HG03175 (cell line): ENCODE results near the gene EEPD1.
"Not testable (repeated sequence)": the region's sequence is repeated elsewhere in the genome, so short reads cannot be mapped to it uniquely, and the experiment has no call there.

Experiments
- ATAC-seq: cut with Tn5 transposase; IDR thresholded peaks from one replicate; pipeline ENCODE4 v1.9.1; 2021; ENCODE audit warnings: mild to moderate bottlenecking, moderate library complexity; ENCODE audit not compliant: unreplicated experiment

The EEPD1 gene

DNA sequence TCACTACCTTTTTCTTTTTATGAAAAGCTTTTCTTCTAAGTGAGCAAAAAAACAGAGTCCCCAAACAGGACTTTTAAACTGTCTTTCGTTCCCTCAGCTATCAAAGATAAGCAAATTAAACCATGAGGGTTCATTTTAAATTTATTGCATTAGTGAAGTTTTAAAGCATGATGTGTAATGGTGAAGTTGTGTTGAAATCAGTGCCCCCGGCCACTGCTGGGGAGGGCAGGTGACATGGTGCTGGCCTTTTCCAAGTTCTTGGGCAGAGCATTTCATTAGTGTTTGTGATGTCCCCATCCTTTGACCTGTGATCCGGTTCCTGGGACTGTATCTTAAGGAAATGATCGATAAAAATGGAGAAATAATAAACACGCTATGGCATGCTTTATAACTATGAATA, 96.0 kb downstream of the EEPD1 start:
- no peak for ATAC-seq

- ATAC-seq: no peak
Observed at GRCh38 chr7:36253699-36254098, 100.6 kb downstream of the EEPD1 start.

- ATAC-seq: not testable (repeated sequence)
Observed at GRCh38 chr7:36258510-36259259, 105.6 kb downstream of the EEPD1 start.

DNA sequence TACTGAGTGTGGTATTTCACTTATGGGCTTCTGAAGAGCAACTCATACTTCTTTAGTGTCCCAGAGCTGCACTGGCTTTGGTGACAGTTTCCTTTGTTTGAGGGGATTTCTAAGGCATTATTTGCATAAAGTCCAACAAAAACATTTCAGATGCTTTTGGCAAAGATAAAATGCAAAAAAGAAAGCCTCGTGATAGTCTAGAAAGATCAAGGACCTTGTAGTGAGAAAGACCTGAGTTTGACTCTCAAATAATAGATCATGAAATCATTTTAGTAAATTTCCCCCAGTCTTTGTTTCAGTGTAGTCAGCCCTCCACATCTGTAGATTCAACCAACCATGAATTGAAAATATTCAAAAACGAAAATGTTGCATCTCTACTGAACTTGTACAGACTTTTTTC, 107.4 kb downstream of the EEPD1 start:
- no peak for ATAC-seq

DNA sequence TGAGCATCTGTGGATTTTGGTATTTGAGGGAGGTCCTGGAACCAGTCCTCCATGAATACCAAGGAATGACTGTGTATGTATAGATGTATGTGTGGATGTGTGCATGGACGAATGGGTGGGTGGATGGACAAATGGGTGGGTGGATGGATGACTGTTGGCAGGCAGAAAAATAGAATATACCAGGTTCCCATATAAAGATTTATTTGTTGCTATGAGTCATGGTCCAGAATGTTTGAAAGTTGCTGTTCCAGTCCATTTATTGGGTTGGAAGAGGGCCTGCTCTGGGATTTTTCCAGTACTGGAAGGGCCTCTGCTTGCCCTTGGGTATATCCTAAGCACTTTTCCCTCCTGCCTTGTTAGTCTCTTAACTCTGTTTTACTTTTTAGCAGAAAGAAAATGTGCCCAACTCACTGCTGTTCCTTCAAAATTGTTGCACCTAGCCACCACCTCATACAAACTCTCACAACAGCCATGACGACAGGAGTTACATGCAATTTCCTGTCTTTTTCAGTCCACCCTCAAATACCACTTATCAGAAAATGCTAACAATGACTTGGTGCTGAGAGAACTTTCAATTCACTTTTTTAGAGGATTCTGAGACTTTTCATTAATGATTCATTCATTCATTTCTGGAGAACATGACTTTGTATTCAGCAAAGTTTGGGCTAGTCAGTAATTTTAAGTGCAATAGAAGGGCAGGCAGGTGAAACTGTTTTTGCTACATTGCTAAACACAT, 108.1 kb downstream of the EEPD1 start:
- peak; percentile 41 for ATAC-seq

- no peak for ATAC-seq
Observed at GRCh38 chr7:36262309-36263094, 109.4 kb downstream of the EEPD1 start.

DNA sequence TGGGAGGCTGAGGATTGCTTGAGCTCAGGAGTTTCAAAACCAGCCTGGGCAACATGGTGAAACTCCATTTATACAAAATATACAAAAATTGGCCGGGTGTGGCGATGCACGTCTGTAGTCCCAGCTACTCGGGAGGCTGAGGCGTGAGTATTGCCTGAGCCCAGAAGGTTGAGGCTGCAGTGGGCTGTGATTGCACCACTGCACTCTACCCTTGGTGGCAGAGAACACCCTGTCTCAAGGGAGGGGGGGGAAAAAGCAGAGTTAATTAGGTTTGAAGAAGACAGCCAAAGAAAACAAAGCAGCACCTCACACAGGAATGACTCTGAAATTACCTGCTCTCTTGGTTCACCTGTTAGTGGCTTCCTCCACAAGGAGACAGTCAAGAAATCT, 110.0 kb downstream of the EEPD1 start:
- ATAC-seq: no peak

GRCh38 chr7:36264123-36264801, 111.2 kb downstream of the EEPD1 start:
- peak; percentile 71 for ATAC-seq

- no peak for ATAC-seq
Observed at GRCh38 chr7:36264913-36265516, 112.0 kb downstream of the EEPD1 start.

DNA sequence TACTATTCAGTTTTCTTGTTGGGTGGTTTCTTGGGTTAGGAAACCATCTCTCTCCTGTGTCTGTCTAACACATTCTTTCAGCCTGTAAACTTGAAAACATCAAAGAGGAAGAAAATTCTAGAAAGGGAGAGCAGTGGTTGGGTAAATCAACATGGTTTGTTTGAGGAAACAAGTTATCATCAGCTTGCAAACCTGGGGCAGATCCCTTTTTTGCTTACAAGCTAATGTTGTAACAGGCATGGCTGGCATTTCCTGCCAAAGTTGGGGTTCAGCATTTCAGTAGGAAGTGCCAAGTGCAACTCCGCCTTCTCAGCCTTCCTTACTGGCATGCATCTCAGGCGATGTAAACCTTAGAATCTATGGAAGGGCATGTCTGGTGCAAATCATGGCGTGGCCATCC, 112.6 kb downstream of the EEPD1 start:
- no peak for ATAC-seq

GRCh38 chr7:36266190-36266589, 113.1 kb downstream of the EEPD1 start:
- ATAC-seq: no peak

DNA sequence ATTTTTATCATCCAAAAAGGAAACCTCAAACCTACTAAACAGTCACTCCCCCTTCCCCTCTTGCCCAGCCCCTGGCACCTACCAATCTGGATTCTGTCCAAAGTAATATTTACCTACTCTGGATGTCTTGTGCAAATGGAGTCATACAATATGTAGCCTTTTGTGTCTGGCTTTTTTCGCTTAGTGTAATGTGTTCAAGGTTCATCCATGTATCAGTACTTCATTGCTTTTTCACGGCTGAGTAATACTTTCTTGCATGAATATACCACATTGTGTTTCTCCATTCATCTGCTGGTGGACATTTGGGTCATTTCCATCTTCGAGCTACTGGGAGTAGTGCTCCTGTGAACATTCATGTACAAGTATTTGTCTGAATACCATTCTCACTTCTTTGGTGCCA, 113.6 kb downstream of the EEPD1 start:
- no peak for ATAC-seq

GRCh38 chr7:36272211-36272566, 119.1 kb downstream of the EEPD1 start:
- peak; percentile 71 for ATAC-seq

DNA sequence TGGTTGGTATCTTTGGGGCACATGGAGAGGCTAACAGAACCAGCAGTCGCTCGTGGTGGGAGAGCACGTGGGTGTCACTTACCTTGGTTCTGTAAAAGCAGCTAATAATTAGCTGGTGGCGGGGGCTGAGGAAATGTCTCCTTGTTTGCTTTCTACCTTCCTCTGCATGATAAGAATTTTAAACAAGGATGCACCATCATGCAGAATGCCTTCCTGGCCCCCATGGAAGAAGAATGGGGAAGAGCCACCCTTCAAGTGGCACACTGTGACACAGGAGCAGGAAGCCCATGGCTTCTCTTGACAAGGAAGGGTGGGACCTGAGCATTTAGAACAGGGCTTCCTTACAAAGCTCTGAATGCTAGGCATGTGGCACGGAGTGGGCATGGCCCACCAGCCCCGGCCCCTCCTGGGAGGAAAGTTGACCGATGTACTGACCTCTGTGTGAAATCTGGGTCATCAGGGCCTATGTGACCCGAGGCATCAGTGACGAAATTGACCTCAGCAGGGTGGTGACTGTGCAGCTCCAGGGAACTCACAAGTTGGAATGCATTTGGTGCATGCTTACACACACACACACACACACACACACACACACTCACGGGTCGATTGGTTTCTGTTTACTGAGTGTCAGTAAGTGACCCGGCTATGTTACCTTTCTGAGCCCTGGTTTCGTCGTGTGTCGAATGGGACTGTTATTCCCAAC, 119.7 kb downstream of the EEPD1 start:
- peak; percentile 52 for ATAC-seq

DNA sequence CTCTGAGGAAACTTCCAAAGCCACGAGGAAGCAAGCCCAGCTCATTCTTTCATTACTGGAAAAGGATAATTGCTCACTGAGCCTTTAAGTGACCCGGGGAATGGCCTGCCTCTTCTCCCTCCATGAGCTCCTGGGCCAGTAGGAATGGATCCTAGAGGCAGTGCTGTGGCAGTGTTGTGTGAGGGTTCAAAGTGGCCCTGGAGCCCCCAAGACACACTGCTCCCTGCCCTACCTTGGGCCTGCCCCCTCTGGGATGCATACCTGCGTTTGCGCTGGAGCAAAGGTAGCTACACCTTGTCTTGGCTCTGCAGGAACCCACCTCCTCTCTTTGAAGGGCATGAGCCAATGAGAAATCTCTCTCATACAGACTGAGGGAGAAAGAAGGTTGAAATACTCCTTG, 120.8 kb downstream of the EEPD1 start:
- ATAC-seq: no peak

DNA sequence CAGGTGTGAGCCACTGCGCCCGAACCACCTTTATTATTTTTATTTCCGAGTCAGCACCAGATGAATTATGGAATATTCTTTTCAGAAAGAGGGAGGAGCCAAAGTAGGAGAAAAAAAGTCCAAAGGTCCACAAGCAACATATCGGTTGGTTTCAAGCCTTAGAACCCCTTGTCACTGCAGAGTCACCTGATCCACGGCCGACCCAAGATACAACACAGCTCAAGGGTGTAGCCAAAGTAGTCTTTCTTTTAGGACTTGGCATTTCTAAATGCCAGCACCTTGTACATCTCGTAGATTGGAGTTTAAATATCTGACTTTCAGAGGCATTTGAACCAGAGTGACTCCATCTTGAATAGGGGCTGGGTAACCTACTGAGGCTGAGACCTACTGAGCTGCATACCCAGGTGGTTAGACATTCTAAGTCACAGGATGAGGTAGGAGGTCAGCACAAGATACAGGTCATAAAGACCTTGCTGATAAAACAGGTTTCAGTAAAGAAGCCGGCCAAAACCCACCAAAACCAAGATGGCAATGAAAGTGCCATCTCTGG, 122.8 kb downstream of the EEPD1 start:
- ATAC-seq: no peak

DNA sequence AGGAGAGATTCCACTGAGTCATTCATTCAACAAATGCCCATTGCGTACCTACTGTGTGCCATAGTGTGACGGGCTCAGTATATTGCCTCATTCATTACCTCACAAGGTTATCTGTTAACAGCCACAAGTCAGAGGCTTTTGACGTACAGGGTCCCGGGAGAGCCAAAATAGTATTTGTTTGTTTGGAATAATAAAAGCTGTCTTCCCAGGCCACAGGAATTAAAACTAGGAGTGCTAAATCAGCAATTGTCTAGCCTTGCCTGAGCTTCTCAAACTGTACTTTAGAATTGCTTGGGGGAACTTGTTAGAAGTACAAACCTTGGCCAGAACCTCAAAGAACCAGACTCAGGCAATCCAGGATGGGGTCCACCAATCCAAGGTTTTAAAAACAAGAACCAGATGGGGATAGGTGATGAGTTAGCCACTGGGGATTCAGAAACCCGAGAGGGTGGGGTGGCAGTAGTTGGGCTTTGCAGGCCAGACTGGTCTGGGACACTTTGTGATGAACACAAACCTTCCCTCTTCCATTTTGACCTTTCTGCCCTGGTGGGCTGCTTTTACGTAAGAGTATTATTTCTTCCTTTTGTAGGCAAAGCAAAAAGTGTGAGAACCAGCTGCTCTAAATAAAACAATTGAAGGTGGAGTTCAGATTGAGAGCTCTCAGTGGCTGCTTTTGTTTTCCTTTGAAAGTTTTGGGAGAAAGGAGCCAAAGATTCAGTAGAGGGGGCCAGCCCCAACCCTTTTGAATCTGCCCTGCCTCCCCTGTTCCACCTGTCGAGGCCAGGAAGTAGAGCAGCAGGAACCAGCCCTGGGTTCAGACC, 123.6 kb downstream of the EEPD1 start:
- no peak for ATAC-seq

GRCh38 chr7:36277249-36277542, 124.1 kb downstream of the EEPD1 start:
- no peak for ATAC-seq

- no peak for ATAC-seq
Observed at GRCh38 chr7:36278069-36278619, 125.1 kb downstream of the EEPD1 start.
